Mucosa of rectum (tissue), 2 donors: ENCODE results near the gene SHC3.

Source experiments
- H3K27ac ChIP-seq, 2 donors: one replicate each; pipeline ENCODE4 v1.7.0; 2013; ENCODE audit warnings: inconsistent platforms in 2 of 2, low read depth in 2 of 2, low read length in 2 of 2
- H3K27me3 ChIP-seq, 2 donors: one replicate each; pipeline ENCODE4 v1.7.0; 2013; ENCODE audit warnings: low read length in 2 of 2; ENCODE audit not compliant: control insufficient read depth in 2 of 2, insufficient read depth in 2 of 2
- H3K36me3 ChIP-seq, 2 donors: one replicate each; pipeline ENCODE4 v1.7.0; 2013; ENCODE audit warnings: low read length in 2 of 2; ENCODE audit not compliant: control insufficient read depth in 2 of 2, insufficient read depth in 2 of 2
- H3K4me1 ChIP-seq, 2 donors: one replicate each; pipeline ENCODE4 v1.7.0; 2013; ENCODE audit warnings: low read length in 2 of 2, mild to moderate bottlenecking in 1 of 2; ENCODE audit not compliant: control insufficient read depth in 2 of 2, insufficient read depth in 2 of 2
- H3K4me3 ChIP-seq, 2 donors: one replicate each; pipeline ENCODE4 v1.7.0; 2013; ENCODE audit warnings: low read length in 2 of 2
- H3K9ac ChIP-seq, 2 donors: one replicate each; pipeline ENCODE4 v1.7.0; 2013; ENCODE audit warnings: low read length in 2 of 2, low read depth in 1 of 2, mild to moderate bottlenecking in 1 of 2
- H3K9me3 ChIP-seq, 2 donors: one replicate each; pipeline ENCODE4 v1.7.0; 2013; ENCODE audit warnings: low read length in 2 of 2; ENCODE audit not compliant: control insufficient read depth in 2 of 2
- donor health status: healthy.
- donor health status: Normal muscosa, but diverticular disease.

Gene SHC3

GRCh38 chr9:89165341-89165740, 13.3 kb downstream of the SHC3 start:
- H3K27me3 ChIP-seq: no peaks in the 10 kb centered on the region
- H3K4me3 ChIP-seq: no peak overlapping the region
- H3K9ac ChIP-seq: no peak overlapping the region
- no peaks in the 10 kb centered on the region for H3K4me1 ChIP-seq
- no peaks in the 10 kb centered on the region for H3K9me3 ChIP-seq
- no peak overlapping the region for H3K27ac ChIP-seq
- H3K36me3 ChIP-seq: no peaks in the 10 kb centered on the region

- Histone ChIP-seq H3K27me3 (peaks cover 2 to 4% of the 10 kb centered on the region in 2 donors), H3K27ac (no peak overlapping the region), H3K9ac (no peak overlapping the region), H3K4me1 (no peaks in the 10 kb centered on the region), H3K4me3 (no peak overlapping the region), H3K36me3 (no peaks in the 10 kb centered on the region), H3K9me3 (no peaks in the 10 kb centered on the region)
Measured at GRCh38 chr9:89161221-89161620, 17.4 kb downstream of the SHC3 start.

- Histone ChIP-seq H3K4me3 (no peak overlapping the region), H3K36me3 (no peaks in the 10 kb centered on the region), H3K27ac (no peak overlapping the region), H3K4me1 (no peaks in the 10 kb centered on the region), H3K27me3 (peaks cover 2 to 4% of the 10 kb centered on the region in 2 donors), H3K9me3 (no peaks in the 10 kb centered on the region), H3K9ac (no peak overlapping the region)
Measured at GRCh38 chr9:89160806-89161205, 17.8 kb downstream of the SHC3 start.

GRCh38 chr9:89154651-89155336, 23.8 kb downstream of the SHC3 start:
- Histone ChIP-seq H3K27me3 (peaks cover 0 to 2% of the 10 kb centered on the region in 2 donors), H3K4me1 (no peaks in the 10 kb centered on the region), H3K9me3 (no peaks in the 10 kb centered on the region), H3K9ac (no peak overlapping the region), H3K36me3 (no peaks in the 10 kb centered on the region), H3K4me3 (no peak overlapping the region), H3K27ac (no peak overlapping the region)

- Histone ChIP-seq H3K4me1 (no peaks in the 10 kb centered on the region), H3K27ac (no peak overlapping the region), H3K9me3 (no peaks in the 10 kb centered on the region), H3K36me3 (no peaks in the 10 kb centered on the region), H3K4me3 (no peak overlapping the region), H3K9ac (no peak overlapping the region), H3K27me3 (peaks cover 0 to 2% of the 10 kb centered on the region in 2 donors)
Measured at GRCh38 chr9:89154218-89154617, 24.4 kb downstream of the SHC3 start.

- no peaks in the 10 kb centered on the region for H3K9me3 ChIP-seq
- H3K4me1 ChIP-seq: no peaks in the 10 kb centered on the region
- no peak overlapping the region for H3K27ac ChIP-seq
- H3K27me3 ChIP-seq: peaks cover 0 to 2% of the 10 kb centered on the region in 2 donors
- no peak overlapping the region for H3K4me3 ChIP-seq
- no peaks in the 10 kb centered on the region for H3K36me3 ChIP-seq
- H3K9ac ChIP-seq: no peak overlapping the region
Measured at GRCh38 chr9:89153232-89154017, 25.2 kb downstream of the SHC3 start.

- Histone ChIP-seq H3K9me3 (no peaks in the 10 kb centered on the region), H3K4me3 (no peak overlapping the region), H3K27ac (no peak overlapping the region), H3K9ac (no peak overlapping the region), H3K4me1 (no peaks in the 10 kb centered on the region), H3K36me3 (no peaks in the 10 kb centered on the region), H3K27me3 (no peaks in the 10 kb centered on the region)
Measured at GRCh38 chr9:89149726-89150125, 28.9 kb downstream of the SHC3 start.

- Histone ChIP-seq H3K27ac (no peak overlapping the region), H3K4me1 (no peaks in the 10 kb centered on the region), H3K36me3 (no peaks in the 10 kb centered on the region), H3K27me3 (no peaks in the 10 kb centered on the region), H3K9me3 (no peaks in the 10 kb centered on the region), H3K4me3 (no peak overlapping the region), H3K9ac (no peak overlapping the region)
Measured at GRCh38 chr9:89145097-89145496, 33.5 kb downstream of the SHC3 start.

- no peaks in the 10 kb centered on the region for H3K4me1 ChIP-seq
- no peak overlapping the region for H3K27ac ChIP-seq
- H3K9ac ChIP-seq: no peak overlapping the region
- H3K27me3 ChIP-seq: no peaks in the 10 kb centered on the region
- no peaks in the 10 kb centered on the region for H3K36me3 ChIP-seq
- no peaks in the 10 kb centered on the region for H3K9me3 ChIP-seq
- no peak overlapping the region for H3K4me3 ChIP-seq
Measured at GRCh38 chr9:89144238-89144637, 34.4 kb downstream of the SHC3 start.

GRCh38 chr9:89143266-89143665, 35.4 kb downstream of the SHC3 start:
- H3K4me3 ChIP-seq: no peak overlapping the region
- no peaks in the 10 kb centered on the region for H3K9me3 ChIP-seq
- H3K27me3 ChIP-seq: no peaks in the 10 kb centered on the region
- no peak overlapping the region for H3K9ac ChIP-seq
- no peaks in the 10 kb centered on the region for H3K36me3 ChIP-seq
- H3K4me1 ChIP-seq: no peaks in the 10 kb centered on the region
- no peak overlapping the region for H3K27ac ChIP-seq
